ENCODE data around the gene SVIL.
"Not testable (repeated sequence)": the region's sequence is repeated elsewhere in the genome, so short reads cannot be mapped to it uniquely, and the experiment has no call there.

The SVIL gene

GRCh38 chr10:29539412-29539811 is 95.4 kb downstream of the SVIL start:
- DNase-seq (ENCODE audit: low spot score): no peak

- DNase-seq (ENCODE audit: low spot score): no peak
Measured at GRCh38 chr10:29537799-29538198, 97.0 kb downstream of the SVIL start.

GRCh38 chr10:29536691-29537090 is 98.1 kb downstream of the SVIL start:
- not testable (repeated sequence) for DNase-seq (ENCODE audit: low spot score)

DNA sequence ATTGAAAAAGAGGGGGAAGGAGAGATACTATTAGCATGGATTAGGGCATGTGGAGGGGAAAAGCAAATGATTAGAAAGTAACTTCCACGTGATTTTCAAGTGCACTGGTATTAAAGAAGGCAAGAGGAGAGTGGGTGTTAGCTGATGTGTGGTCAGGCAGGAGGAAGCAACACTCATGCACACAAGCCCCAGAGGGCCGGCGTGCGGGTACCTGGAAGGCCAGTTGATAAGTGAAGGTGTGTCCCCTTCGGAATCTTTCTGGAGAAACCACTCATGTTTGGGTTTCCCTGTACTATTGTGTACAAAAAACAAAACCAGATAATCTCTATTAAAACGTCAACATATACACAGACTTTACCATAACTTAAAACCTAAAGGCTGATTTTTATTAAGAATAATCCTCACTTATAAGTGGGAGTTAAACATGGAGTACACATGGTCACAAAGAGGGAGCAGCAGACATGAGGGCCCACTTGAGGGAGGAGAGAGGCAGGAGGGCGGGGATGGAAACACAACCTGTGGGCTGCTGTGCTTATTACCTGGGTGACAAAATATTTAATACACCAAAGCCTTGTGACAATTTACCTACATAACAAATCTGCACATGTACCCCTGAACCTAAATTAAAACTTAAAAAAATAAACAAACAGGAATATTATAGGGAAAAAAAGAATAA is 98.9 kb downstream of the SVIL start:
- DNase-seq (ENCODE audit: low spot score): no peak

DNA sequence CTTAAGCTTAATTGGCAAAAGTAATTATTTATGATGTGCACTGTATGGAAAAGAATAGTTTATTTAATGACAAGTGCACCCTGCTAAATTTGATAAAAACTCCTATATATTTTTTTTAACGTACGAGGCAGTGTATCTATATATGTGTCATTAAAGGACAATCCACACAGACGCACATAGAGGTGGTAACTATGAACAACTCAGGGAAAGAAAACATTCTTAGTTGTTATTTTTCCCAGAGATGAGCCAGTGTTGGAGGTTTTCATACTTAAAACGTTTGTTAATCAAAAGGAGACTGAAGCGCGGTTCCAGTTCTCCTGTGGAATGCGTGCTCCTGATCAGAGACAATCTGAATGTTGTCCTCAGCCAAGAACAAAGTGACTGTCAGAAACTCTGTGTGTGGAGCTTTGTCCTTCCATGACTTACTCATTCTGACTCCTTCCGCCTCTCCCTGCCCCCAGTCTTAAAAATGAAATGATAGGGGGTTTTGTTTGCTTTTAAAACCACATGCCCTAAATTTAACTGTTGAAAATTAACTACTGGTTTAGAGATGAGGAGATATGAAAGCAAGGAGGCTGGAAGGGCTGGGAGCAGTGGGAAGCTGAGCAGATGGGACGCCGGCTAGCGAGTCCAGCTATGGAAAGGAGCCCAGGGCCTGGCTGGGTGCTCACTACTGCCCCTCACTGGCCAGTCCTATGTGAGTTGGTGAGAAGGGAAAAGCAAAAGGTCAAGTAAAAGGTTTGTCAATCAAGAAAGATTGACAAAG is 99.6 kb downstream of the SVIL start:
- DNase-seq (ENCODE audit: low spot score): peak; percentile 94

DNA sequence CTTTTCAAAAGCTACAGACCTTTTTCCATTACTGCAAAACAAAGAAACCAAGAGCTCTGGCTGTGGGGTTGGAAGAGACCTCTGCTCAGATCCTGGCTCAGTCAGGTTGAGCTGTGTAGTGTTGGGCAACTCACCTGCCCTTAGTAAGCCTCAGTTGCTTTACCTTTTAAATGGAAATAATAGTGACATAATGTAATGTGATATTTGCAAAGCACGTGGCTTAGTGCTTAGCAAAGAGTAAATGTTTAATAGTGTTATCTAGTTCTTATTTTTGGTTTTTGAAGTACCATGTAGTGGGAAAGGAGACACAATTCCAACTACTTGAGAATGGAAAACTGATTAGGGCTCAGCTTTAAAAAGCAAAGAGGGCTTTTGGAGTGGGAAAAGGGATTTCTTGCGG is 100.2 kb downstream of the SVIL start:
- DNase-seq (ENCODE audit: low spot score): no peak

- peak; percentile 36 for DNase-seq (ENCODE audit: low spot score)
Measured at GRCh38 chr10:29533696-29534285, 101.0 kb downstream of the SVIL start.

DNA sequence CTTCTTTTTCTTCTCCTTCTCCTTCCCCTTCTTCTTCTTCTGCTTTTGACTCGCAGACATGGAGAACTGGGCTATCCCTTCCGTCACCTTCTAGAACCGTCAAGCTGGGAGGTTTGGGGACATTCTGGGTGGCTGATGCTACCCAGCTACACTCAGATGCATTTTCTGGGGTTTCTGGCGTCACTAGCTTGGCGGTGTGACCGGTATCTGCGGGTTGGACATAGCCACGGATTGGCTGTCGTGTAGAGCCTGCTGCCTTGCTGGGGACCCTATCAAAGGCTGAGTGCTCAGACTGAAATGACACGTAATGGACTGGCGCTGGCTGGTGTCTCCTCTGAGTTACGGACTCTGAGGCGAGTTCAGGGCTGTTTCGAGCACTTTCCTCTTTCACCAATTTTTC is 101.7 kb downstream of the SVIL start:
- DNase-seq (ENCODE audit: low spot score): no peak

GRCh38 chr10:29532256-29532878 is 102.4 kb downstream of the SVIL start:
- no peak for DNase-seq (ENCODE audit: low spot score)

- DNase-seq (ENCODE audit: low spot score): no peak
Measured at GRCh38 chr10:29530112-29530976, 104.4 kb downstream of the SVIL start.

- no peak for DNase-seq (ENCODE audit: low spot score)
Measured at GRCh38 chr10:29529146-29529545, 105.6 kb downstream of the SVIL start.

DNA sequence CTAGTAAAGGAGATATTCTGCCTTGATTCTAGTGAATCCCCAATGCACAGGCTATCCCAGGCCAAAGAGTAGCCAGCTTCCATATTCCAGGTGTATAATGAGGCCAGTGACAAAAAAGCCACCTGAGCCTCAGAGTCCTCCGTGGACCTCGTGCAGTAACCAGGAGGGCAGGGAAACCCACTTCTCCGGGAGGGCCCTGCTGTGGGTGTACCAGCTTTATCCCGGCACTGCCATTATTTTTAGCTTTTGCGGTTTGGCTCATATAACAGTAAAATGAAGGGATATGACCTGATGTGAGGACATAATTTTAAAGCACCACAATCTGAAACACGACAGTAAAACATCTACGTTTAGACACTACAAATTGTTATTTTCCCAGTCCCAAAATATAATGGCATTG is 109.0 kb downstream of the SVIL start:
- no peak for DNase-seq (ENCODE audit: low spot score)

DNA sequence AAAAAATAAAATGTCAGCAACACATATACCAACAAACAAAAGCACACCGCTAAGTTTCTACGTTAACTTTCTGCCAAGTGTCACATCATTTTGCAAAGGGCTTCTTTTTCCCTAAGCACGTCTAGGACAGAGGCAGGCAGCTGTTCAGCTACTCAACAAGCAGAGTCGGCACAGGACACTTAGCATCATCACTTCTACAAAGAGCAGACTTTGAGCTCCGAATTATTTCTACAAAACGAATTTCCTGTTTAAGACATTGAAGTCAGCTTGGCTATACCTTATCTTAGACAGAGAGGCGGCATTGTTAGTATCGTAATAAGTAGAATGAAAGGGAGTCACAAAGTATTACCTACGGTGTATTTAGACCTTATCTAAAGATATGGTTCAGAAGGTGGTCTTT is 110.1 kb downstream of the SVIL start:
- DNase-seq (ENCODE audit: low spot score): no peak

GRCh38 chr10:29524294-29524693 is 110.5 kb downstream of the SVIL start:
- DNase-seq (ENCODE audit: low spot score): no peak

- no peak for DNase-seq (ENCODE audit: low spot score)
Measured at GRCh38 chr10:29522918-29523317, 111.9 kb downstream of the SVIL start.

DNA sequence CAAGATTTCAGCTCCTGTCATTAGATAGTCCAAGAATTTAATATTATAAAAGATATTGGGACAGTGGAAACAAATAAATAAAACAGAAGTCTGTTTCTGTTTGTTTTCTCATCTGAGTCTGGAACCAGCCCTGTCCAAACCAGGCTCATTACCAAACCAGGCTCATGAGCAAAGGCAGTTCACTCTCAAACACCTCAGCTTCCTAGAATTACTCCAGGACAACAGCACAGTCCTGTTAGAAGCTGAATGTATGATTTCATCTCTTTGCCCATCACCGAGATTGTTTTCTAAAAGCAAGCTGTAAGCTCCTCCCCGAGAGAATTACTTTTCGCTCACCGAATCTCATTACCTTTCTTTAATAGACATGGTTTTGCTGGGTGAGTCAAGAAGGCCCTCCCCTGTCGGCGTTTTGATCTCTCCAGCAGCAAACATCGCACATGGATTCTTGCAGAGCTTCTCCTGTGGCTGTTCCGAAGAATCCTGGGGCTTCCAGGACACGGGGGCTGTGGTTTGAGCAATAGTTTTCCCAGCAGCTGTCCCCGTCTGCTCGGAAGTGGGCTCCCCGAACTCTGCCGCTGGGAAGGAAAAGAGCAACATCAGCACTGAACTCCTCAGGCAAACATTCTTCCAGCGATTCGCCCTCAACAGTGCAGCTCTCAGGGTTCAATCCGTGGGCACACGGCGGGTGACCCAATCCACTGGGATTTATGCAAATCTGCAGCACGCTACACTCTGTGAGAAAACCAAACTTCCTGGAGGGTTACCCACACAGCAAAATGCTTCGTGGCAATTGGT is 112.5 kb downstream of the SVIL start:
- peak; percentile 28 for DNase-seq (ENCODE audit: low spot score)

DNA sequence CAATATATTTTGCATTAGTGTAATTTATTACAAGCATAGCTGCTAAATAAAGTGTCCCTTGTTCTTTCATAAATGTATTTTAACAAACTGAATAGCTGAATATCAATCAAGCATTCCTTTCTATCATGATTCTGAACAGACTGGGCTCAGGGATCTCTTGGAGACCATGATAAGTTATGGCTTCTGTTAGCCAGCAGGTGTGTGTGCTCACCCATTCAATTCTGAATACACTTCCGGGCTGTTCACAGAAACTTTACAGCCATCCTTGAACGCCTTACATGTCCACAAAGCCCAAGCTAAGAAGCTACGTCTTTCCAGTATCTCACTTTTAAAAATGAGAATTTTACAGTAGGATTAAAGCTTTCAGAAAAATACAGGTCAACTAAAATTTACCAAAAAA is 115.1 kb downstream of the SVIL start:
- no peak for DNase-seq (ENCODE audit: low spot score)

- DNase-seq (ENCODE audit: low spot score): peak; percentile 60
Measured at GRCh38 chr10:29517352-29517923, 117.3 kb downstream of the SVIL start.

GRCh38 chr10:29516309-29516932 is 118.3 kb downstream of the SVIL start:
- not testable (repeated sequence) for DNase-seq (ENCODE audit: low spot score)

- DNase-seq (ENCODE audit: low spot score): not testable (repeated sequence)
Measured at GRCh38 chr10:29515879-29516278, 118.9 kb downstream of the SVIL start.

All from AG20443 (cell line).